Lower lobe of right lung (tissue), 2 donors: ENCODE results near the gene MTHFS. TPM values are rescaled to one million over a fixed set of nuclear protein-coding genes. Genes with fewer than 3 reads are reported as not detected.

Experiments
- ATAC-seq, 2 donors: fragments of 200-7000 bp; cut with Tn5 transposase; one replicate each; pipeline ENCODE4 v1.9.1; 2020 to 2022; ENCODE audit warnings: mild to moderate bottlenecking in 2 of 2, moderate library complexity in 2 of 2
- DNase-seq: peaks from one replicate; pipeline ENCODE4 v3.0.0-alpha.2; 2020
- H3K27ac ChIP-seq: fragments of 200-600 bp; one replicate; pipeline ENCODE4 v1.8.0; 2022
- H3K27me3 ChIP-seq: fragments of 200-600 bp; one replicate; pipeline ENCODE4 v1.8.0; 2022; ENCODE audit warnings: low read depth
- H3K36me3 ChIP-seq: fragments of 200-600 bp; one replicate; pipeline ENCODE4 v1.8.0; 2022; ENCODE audit warnings: mild to moderate bottlenecking
- H3K4me1 ChIP-seq: fragments of 200-600 bp; one replicate; pipeline ENCODE4 v1.8.0; 2022
- H3K4me3 ChIP-seq: fragments of 200-600 bp; one replicate; pipeline ENCODE4 v1.8.0; 2022; ENCODE audit warnings: mild to moderate bottlenecking
- H3K9me3 ChIP-seq: fragments of 200-600 bp; one replicate; pipeline ENCODE4 v1.8.0; 2022
- CTCF ChIP-seq: fragments of 200-600 bp; IDR thresholded peaks from one replicate; pipeline ENCODE4 v1.8.0; 2022; ENCODE audit warnings: antibody characterized with exemption, mild to moderate bottlenecking
- intact Hi-C: fragments of 100-400 bp; cut with DNase I; formaldehyde crosslinking; loops from one replicate; pipeline ENCODE4 v1.11.0; 2022
- total RNA-seq: library from RNA; stranded (reverse); fragmentation: NEBNext Ultra II Directional; extraction: Animal tissue kit (Norgen Biotek cat#: 25700); gene quantifications from one replicate; pipeline ENCODE4 v1.2.1, GENCODE V29; 2021
- donor health status: DM: no; HTN: yes; CAD: no; lungs with severe emphysema.

Gene MTHFS
- total RNA-seq, 1 donor from 2014 or later, result 37.4 TPM

- no peaks in the 10 kb centered on the region for H3K9me3 ChIP-seq
- DNase-seq (no peak), ATAC-seq (no peak)
- H3K27ac ChIP-seq, result no peak overlapping the region
- no peak overlapping the region for H3K4me3 ChIP-seq
- H3K27me3 ChIP-seq, result no peaks in the 10 kb centered on the region
- no peak for TF ChIP-seq CTCF
- intact Hi-C loops, result loop anchor here (10.0 kb wide), 1 partner anchor 131 kb away; no protein-coding TSS in a partner anchor
- H3K4me1 ChIP-seq, result no peaks in the 10 kb centered on the region
- H3K36me3 ChIP-seq, result peaks cover 19% of the 10 kb centered on the region
These were observed 32.9 kb downstream of the MTHFS start for GRCh38 chr15:79863886-79864285.

- H3K27ac ChIP-seq, result no peak overlapping the region
- H3K27me3 ChIP-seq, result no peaks in the 10 kb centered on the region
- H3K4me3 ChIP-seq, result no peak overlapping the region
- H3K4me1 ChIP-seq, result no peaks in the 10 kb centered on the region
- ATAC-seq, result no peak
- no peak for TF ChIP-seq CTCF
- intact Hi-C loops, result loop anchor here (10.0 kb wide), 1 partner anchor 133 kb away; no protein-coding TSS in a partner anchor
- no peak for DNase-seq
- H3K9me3 ChIP-seq, result no peaks in the 10 kb centered on the region
- H3K36me3 ChIP-seq, result peaks cover 7% of the 10 kb centered on the region
These were observed 34.6 kb downstream of the MTHFS start for GRCh38 chr15:79862191-79862590.

- Histone ChIP-seq H3K27me3 (no peaks in the 10 kb centered on the region), H3K27ac (no peak overlapping the region), H3K4me3 (no peak overlapping the region), H3K9me3 (no peaks in the 10 kb centered on the region), H3K36me3 (peaks cover 6% of the 10 kb centered on the region), H3K4me1 (no peaks in the 10 kb centered on the region)
- intact Hi-C loops, result loop anchor here (10.0 kb wide), 1 partner anchor 134 kb away; no protein-coding TSS in a partner anchor
- ATAC-seq, result no peak
- no peak for DNase-seq
- no peak for TF ChIP-seq CTCF
These were observed 36.2 kb downstream of the MTHFS start for GRCh38 chr15:79860661-79861060.

GRCh38 chr15:79858469-79858868, 38.3 kb downstream of the MTHFS start:
- Histone ChIP-seq H3K27me3 (no peaks in the 10 kb centered on the region), H3K36me3 (peaks cover 4% of the 10 kb centered on the region), H3K27ac (no peak overlapping the region), H3K9me3 (no peaks in the 10 kb centered on the region), H3K4me3 (no peak overlapping the region), H3K4me1 (no peaks in the 10 kb centered on the region)
- no peak for DNase-seq
- intact Hi-C loops, result no loop called here
- ATAC-seq, result no peak
- no peak for TF ChIP-seq CTCF

- TF ChIP-seq CTCF, result peak; percentile 93
- Histone ChIP-seq H3K36me3 (peaks cover 17% of the 10 kb centered on the region), H3K27ac (no peak overlapping the region), H3K27me3 (no peaks in the 10 kb centered on the region), H3K4me3 (no peak overlapping the region), H3K4me1 (no peaks in the 10 kb centered on the region), H3K9me3 (no peaks in the 10 kb centered on the region)
- peak; percentile 95 to 96 for ATAC-seq
- peak; percentile 53 for DNase-seq
- intact Hi-C loops, result no loop called here
These were observed 43.1 kb downstream of the MTHFS start for GRCh38 chr15:79853492-79854328.
